Thoracic aorta (tissue), 2 donors: ENCODE data around the gene MYEF2. TPM values are rescaled to one million over a fixed set of nuclear protein-coding genes. Genes with fewer than 3 reads are reported as not detected.

ENCODE experiments used
- ATAC-seq: fragments of 150-250 bp; one replicate; pipeline ENCODE4 v1.8.0; 2017; ENCODE audit warnings: low read depth; ENCODE audit not compliant: insufficient number of reproducible peaks, low FRiP score
- DNase-seq: peaks from one replicate; pipeline ENCODE4 v3.0.0-alpha.2; 2020; ENCODE audit warnings: low spot score
- H3K27ac ChIP-seq, 2 donors: fragments of 200-600 bp; sonication (generic); 1 replicate in 1 of 2; 2 replicates in 1 of 2; pipeline ENCODE4 v1.5.1; 2016; ENCODE audit warnings: mild to moderate bottlenecking in 2 of 2, moderate library complexity in 2 of 2
- H3K27me3 ChIP-seq: fragments of 200-600 bp; sonication (generic); replicated peaks from 2 replicates; pipeline ENCODE4 v1.6.0; 2016; ENCODE audit warnings: mild to moderate bottlenecking; ENCODE audit not compliant: insufficient read depth
- H3K36me3 ChIP-seq: fragments of 200-600 bp; sonication (generic); one replicate; pipeline ENCODE4 v1.5.1; 2016
- H3K4me1 ChIP-seq, 2 donors: fragments of 200-600 bp; sonication (generic); 1 replicate in 1 of 2; 2 replicates in 1 of 2; pipeline versions ENCODE4 v1.5.1 to v1.6.0; 2016; ENCODE audit warnings: low read depth in 2 of 2, mild to moderate bottlenecking in 1 of 2; ENCODE audit not compliant: control insufficient read depth in 1 of 2
- H3K4me3 ChIP-seq: fragments of 200-600 bp; sonication (generic); 2 replicates; pipeline ENCODE4 v1.5.1; 2016; ENCODE audit warnings: mild to moderate bottlenecking
- H3K9me3 ChIP-seq: fragments of 200-600 bp; sonication (generic); 2 replicates; pipeline ENCODE4 v1.5.1; 2016
- CTCF ChIP-seq: fragments of 200-600 bp; sonication (generic); IDR thresholded peaks from one replicate; pipeline ENCODE4 v1.5.1; 2019; ENCODE audit warnings: antibody characterized with exemption
- total RNA-seq, 2 donors: library from RNA; depleted of rRNA; stranded (reverse); fragments of >200 nt; gene quantifications; one replicate each; pipeline versions ENCODE4 v1.1.0 to v1.2.3, GENCODE V29; 2016

MYEF2 gene
- total RNA-seq, 2 donors from 2014 or later: 63.5 to 168 TPM

- DNase-seq (no peak), ATAC-seq (peak; percentile 91)
- TF ChIP-seq CTCF: no peak
- H3K36me3 ChIP-seq: no peaks in the 10 kb centered on the region
- no peaks in the 10 kb centered on the region for H3K9me3 ChIP-seq
- H3K27ac ChIP-seq: peak overlapping the region; percentile 95 to 98
- no peaks in the 10 kb centered on the region for H3K27me3 ChIP-seq
- peaks cover 8 to 19% of the 10 kb centered on the region in 2 donors for H3K4me1 ChIP-seq
- H3K4me3 ChIP-seq: peak overlapping the region; percentile 88
Measured at GRCh38 chr15:48177383-48177765, 721 bp downstream of the MYEF2 start.

DNA sequence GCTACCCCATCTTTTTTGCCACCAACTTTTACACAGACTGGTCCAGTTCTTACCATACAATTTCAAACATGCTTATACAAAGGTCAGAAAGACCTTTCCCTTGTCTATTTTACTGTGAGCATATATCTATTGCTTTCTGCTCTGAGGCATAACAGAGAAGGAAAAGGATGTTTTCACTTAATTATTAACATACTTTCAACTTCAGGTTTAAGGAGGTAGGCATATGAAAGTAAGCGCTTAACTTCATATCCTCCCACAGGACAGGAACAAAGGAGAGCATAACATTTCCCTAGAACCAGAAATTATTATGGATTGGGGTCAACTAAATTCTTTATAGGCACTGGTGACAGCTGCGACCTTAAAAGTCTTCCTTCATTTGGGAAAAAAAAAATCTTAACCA is 1.1 kb downstream of the MYEF2 start:
- H3K4me1 ChIP-seq: peaks cover 8 to 19% of the 10 kb centered on the region in 2 donors
- H3K27ac ChIP-seq: peak overlapping the region; percentile 95 to 98
- no peaks in the 10 kb centered on the region for H3K36me3 ChIP-seq
- no peak for ATAC-seq
- DNase-seq: no peak
- H3K27me3 ChIP-seq: no peaks in the 10 kb centered on the region
- no peak for TF ChIP-seq CTCF
- H3K9me3 ChIP-seq: no peaks in the 10 kb centered on the region
- H3K4me3 ChIP-seq: peak overlapping the region; percentile 88

DNA sequence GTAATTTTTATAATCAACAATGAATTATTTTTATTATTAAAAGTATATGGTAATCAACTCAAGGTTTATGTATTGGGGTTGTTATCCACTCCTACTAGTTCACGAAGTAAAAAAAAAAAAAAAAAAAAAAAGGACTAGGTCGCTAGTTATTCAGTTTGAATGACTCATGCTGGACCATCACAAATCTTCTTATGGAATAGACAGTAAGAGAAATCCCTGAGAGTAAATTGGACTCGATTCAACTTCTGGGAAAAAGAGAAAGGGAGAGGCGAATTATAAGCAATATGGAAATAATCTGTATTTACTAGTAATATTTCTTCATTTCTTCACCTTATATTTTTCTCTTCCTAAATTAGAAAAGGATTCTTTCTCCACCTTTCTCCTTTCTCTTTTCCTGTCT is 2.0 kb downstream of the MYEF2 start:
- no peaks in the 10 kb centered on the region for H3K27me3 ChIP-seq
- DNase-seq: no peak
- peak overlapping the region; percentile 95 to 98 for H3K27ac ChIP-seq
- no peaks in the 10 kb centered on the region for H3K36me3 ChIP-seq
- peaks cover 8 to 19% of the 10 kb centered on the region in 2 donors for H3K4me1 ChIP-seq
- no peak for TF ChIP-seq CTCF
- no peaks in the 10 kb centered on the region for H3K9me3 ChIP-seq
- H3K4me3 ChIP-seq: peak overlapping the region; percentile 88
- ATAC-seq: no peak

DNA sequence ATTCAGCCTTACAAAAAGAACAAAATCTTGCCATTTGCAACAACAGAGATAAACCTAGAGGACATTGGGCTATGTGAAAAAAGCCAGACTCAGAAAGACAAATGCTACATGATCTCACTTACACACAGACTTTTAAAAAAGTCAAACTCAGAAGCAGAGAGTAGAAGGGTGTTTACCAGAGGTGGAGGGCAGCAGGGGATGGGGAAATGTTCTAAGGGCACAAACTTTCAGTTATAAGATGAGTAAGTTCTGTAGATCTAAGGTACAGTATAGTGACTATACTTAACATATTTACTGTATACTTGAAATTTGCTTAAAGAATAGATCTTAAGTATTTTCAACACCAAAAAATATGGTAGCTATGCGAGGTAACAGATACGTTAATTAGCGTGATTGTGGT is 3.0 kb downstream of the MYEF2 start:
- Histone ChIP-seq H3K36me3 (no peaks in the 10 kb centered on the region), H3K27ac (no peak overlapping the region), H3K4me3 (no peak overlapping the region), H3K9me3 (no peaks in the 10 kb centered on the region), H3K27me3 (no peaks in the 10 kb centered on the region), H3K4me1 (peaks cover 8 to 23% of the 10 kb centered on the region in 2 donors)
- ATAC-seq: no peak
- DNase-seq: no peak
- TF ChIP-seq CTCF: no peak

GRCh38 chr15:48170981-48171380 is 7.1 kb downstream of the MYEF2 start:
- Histone ChIP-seq H3K27me3 (no peaks in the 10 kb centered on the region), H3K4me3 (no peak overlapping the region), H3K27ac (no peak overlapping the region), H3K36me3 (no peaks in the 10 kb centered on the region), H3K9me3 (no peaks in the 10 kb centered on the region), H3K4me1 (peaks cover 4 to 30% of the 10 kb centered on the region in 2 donors)
- ATAC-seq (no peak), DNase-seq (no peak)
- no peak for TF ChIP-seq CTCF
